GM10248 (cell line): ENCODE measurements around the gene ERCC2.

Experiments
- CTCF ChIA-PET: fragments of 300-600 bp; sonication (Branson Sonifier 250); formaldehyde crosslinking; extraction: SDS; loops from one replicate; lab custom pipeline; 2021; ENCODE audit warnings: antibody characterized with exemption; lab: Yijun Ruan, JAX
- POLR2A ChIA-PET: fragments of 350-650 bp; sonication (Branson Sonifier 250); formaldehyde crosslinking; extraction: SDS; loops from one replicate; lab custom pipeline; 2020; ENCODE audit warnings: antibody characterized with exemption; lab: Yijun Ruan, JAX
- DNase-seq: peaks from one replicate; pipeline ENCODE4 v3.0.0; 2012; ENCODE audit errors: extremely low spot score
- CTCF ChIP-seq: IDR thresholded peaks from 2 replicates; pipeline ENCODE4 v1.5.1; 2012; ENCODE audit warnings: mild to moderate bottlenecking, low read depth; ENCODE audit errors: extremely low read depth, missing control alignments, control extremely low read depth

ERCC2 gene

GRCh38 chr19:45406226-45407090 is 36.1 kb upstream of the ERCC2 start, which contains the start of gene POLR1G:
Gene POLR1G, plus strand, starts transcription at chr19:45406644. Its CDS starts 53 bp downstream, at chr19:45406697.
- ChIA-PET POLR2A (interaction anchor here (0.6 kb wide), 1 partner anchor 41 kb away, joined by 4 read pairs; no protein-coding TSS in a partner anchor), CTCF (interaction anchor here (0.6 to 1.7 kb wide), 5 partner anchors 22 to 79 kb away, joined by 3 to 8 read pairs (median 6); no protein-coding TSS in a partner anchor)
- peak; percentile 90 for DNase-seq
- no peak for TF ChIP-seq CTCF

- POLR2A ChIA-PET, result interaction anchor here (0.6 kb wide), 1 partner anchor 42 kb away, joined by 4 read pairs; no protein-coding TSS in a partner anchor
- DNase-seq, result peak; percentile 88
- CTCF ChIA-PET, result interaction anchor here (0.6 to 2.4 kb wide), 6 partner anchors 34 to 80 kb away, joined by 3 to 16 read pairs (median 8); no protein-coding TSS in a partner anchor
- no peak for TF ChIP-seq CTCF
These were observed 35.3 kb upstream of the ERCC2 start for GRCh38 chr19:45405435-45406225.

DNA sequence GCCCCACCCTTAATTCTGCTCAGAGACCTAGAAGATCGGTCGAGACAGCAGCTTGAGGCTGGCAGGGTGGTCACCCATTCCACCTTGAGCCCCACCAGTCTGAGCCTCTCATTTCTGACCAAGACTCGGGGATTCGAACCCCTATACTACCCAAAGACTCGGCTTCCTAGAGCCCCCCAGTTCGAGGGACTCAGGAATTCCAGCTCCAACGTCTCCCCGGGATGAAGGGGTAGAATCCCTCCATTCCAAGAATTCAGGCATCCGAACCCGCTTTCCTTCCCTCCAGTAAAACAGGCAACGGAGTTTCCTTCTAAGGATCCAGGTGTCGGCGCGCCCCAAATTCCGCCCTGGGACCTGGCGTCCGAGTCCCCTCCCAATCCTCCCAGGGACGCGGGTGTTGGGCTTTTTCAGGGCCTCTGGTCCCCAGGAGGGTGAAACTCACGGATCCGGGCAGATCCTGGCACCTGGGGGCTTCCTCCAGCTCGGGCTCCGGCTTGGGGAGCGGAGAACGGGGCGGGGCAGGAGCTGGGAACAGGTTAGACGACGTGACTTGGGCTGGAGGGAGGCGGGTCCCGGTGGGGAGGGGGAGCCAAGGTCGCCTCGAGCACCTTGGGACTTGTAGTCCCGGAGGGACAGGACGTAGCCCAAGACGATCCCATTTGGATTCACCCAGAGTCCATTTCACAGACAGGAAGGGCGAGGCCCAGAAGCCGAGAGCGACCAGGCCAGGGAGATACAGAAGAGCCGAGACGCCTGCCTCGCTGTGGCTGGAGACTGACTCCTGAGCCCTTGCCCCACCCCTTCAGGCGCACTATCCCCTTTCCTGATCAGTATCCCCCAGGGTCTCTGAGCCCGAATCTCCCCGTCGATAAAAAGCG is 34.4 kb upstream of the ERCC2 start, which contains the start of gene PPP1R13L:
TSS of gene PPP1R13L (minus strand) at position 513 of the 878 bp plus-strand sequence. CDS start 6,751 bp downstream, outside the sequence.
- TF ChIP-seq CTCF, result no peak
- peak; percentile 89 for DNase-seq
- ChIA-PET CTCF (interaction anchor here (0.9 to 2.4 kb wide), 7 partner anchors 11 to 80 kb away, joined by 3 to 16 read pairs (median 6); no protein-coding TSS in a partner anchor), POLR2A (no interaction called here)

- ChIA-PET POLR2A (no interaction called here), CTCF (interaction anchor here (0.9 to 2.9 kb wide), 12 partner anchors 10 to 81 kb away, joined by 3 to 16 read pairs (median 4); no protein-coding TSS in a partner anchor)
- peak; percentile 88 for DNase-seq
- peak; percentile 52 for TF ChIP-seq CTCF
These were observed 33.6 kb upstream of the ERCC2 start for GRCh38 chr19:45403781-45404556.

DNA sequence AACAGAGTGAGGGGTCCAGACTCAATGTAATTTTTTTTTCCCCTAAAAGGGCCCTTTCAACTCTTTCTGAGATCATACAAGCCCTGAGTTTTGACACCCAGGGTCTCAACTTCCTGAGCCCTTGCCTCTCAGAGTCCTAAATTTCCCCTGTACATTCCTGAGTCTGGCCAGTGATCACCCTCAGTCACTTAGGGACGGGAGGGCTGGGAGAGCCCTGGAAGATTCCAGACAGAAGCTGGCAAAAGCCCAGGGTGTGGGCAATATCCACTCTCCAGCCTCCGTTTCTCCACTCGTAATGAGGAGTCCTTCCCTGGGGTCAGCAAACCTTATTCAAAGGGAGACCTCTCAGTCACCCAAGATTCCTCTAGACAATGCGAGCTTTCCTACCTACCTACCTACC is 32.9 kb upstream of the ERCC2 start:
- ChIA-PET CTCF (interaction anchor here (0.9 to 2.9 kb wide), 14 partner anchors 9 to 82 kb away, joined by 3 to 16 read pairs (median 6); no protein-coding TSS in a partner anchor), POLR2A (no interaction called here)
- DNase-seq, result no peak
- TF ChIP-seq CTCF, result no peak
